ENCODE results near the gene AKT3. TPM values are rescaled to one million over a fixed set of nuclear protein-coding genes. Genes with fewer than 3 reads are reported as not detected.

The AKT3 gene
- total RNA-seq, 2 experiments from 2014 or later: 31.7 to 34.6 TPM

GRCh38 chr1:243580072-243580471, 270.0 kb downstream of the AKT3 start:
- ATAC-seq: no peak
- no peak for DNase-seq
- Mint-ChIP-seq H3K4me1 (ENCODE audit: low read depth) (no peaks in the 10 kb centered on the region), H3K36me3 (ENCODE audit: low read depth) (peaks cover 59% of the 10 kb centered on the region), H3K27ac (no peak overlapping the region), H3K27me3 (no peaks in the 10 kb centered on the region), H3K4me3 (no peak overlapping the region), H3K9me3 (peaks cover 28% of the 10 kb centered on the region)
- ChIA-PET CTCF (no interaction called here), POLR2A (no interaction called here)
- intact Hi-C loops (cut with micrococcal nuclease): no loop called here
- TF ChIP-seq CTCF (IDR thresholded peaks at IDR 0.05): no peak

GRCh38 chr1:243575070-243575469, 275.0 kb downstream of the AKT3 start:
- no peak for ATAC-seq
- peaks cover 2% of the 10 kb centered on the region for H3K9me3 Mint-ChIP-seq
- POLR2A ChIA-PET: no interaction called here
- intact Hi-C loops (cut with micrococcal nuclease): no loop called here
- H3K4me1 Mint-ChIP-seq (ENCODE audit: low read depth): no peaks in the 10 kb centered on the region
- H3K4me3 Mint-ChIP-seq: no peak overlapping the region
- no peak overlapping the region for H3K27ac Mint-ChIP-seq
- TF ChIP-seq CTCF (IDR thresholded peaks at IDR 0.05): no peak
- H3K36me3 Mint-ChIP-seq (ENCODE audit: low read depth): peaks cover 26% of the 10 kb centered on the region
- CTCF ChIA-PET: no interaction called here
- DNase-seq: no peak
- H3K27me3 Mint-ChIP-seq: no peaks in the 10 kb centered on the region

GRCh38 chr1:243572940-243573339, 277.1 kb downstream of the AKT3 start:
- H3K27ac Mint-ChIP-seq: no peak overlapping the region
- ChIA-PET CTCF (no interaction called here), POLR2A (no interaction called here)
- H3K36me3 Mint-ChIP-seq (ENCODE audit: low read depth): peaks cover 15% of the 10 kb centered on the region
- ATAC-seq (no peak), DNase-seq (no peak)
- H3K27me3 Mint-ChIP-seq: no peaks in the 10 kb centered on the region
- intact Hi-C loops (cut with micrococcal nuclease): no loop called here
- no peaks in the 10 kb centered on the region for H3K4me1 Mint-ChIP-seq (ENCODE audit: low read depth)
- no peak overlapping the region for H3K4me3 Mint-ChIP-seq
- H3K9me3 Mint-ChIP-seq: peaks cover 2% of the 10 kb centered on the region
- TF ChIP-seq CTCF (IDR thresholded peaks at IDR 0.05): no peak

- POLR2A ChIA-PET: no interaction called here
Measured at GRCh38 chr1:243568793-243569192, 281.2 kb downstream of the AKT3 start.

GRCh38 chr1:243564814-243565213, 285.2 kb downstream of the AKT3 start:
- H3K27ac Mint-ChIP-seq: no peak overlapping the region
- intact Hi-C loops (cut with micrococcal nuclease): no loop called here
- no peak overlapping the region for H3K4me3 Mint-ChIP-seq
- CTCF ChIA-PET: no interaction called here
- DNase-seq: no peak
- peaks cover 2% of the 10 kb centered on the region for H3K4me1 Mint-ChIP-seq (ENCODE audit: low read depth)
- POLR2A ChIA-PET: no interaction called here
- H3K36me3 Mint-ChIP-seq (ENCODE audit: low read depth): peaks cover 21% of the 10 kb centered on the region
- H3K27me3 Mint-ChIP-seq: no peaks in the 10 kb centered on the region
- no peak for TF ChIP-seq CTCF (IDR thresholded peaks at IDR 0.05)
- ATAC-seq: no peak
- peaks cover 6% of the 10 kb centered on the region for H3K9me3 Mint-ChIP-seq

More at GRCh38 chr1:243568793-243569192, 281.2 kb downstream of the AKT3 start:
- Mint-ChIP-seq H3K4me3 (no peak overlapping the region), H3K4me1 (ENCODE audit: low read depth) (peaks cover 2% of the 10 kb centered on the region), H3K9me3 (no peaks in the 10 kb centered on the region), H3K36me3 (ENCODE audit: low read depth) (peaks cover 9% of the 10 kb centered on the region), H3K27ac (no peak overlapping the region), H3K27me3 (no peaks in the 10 kb centered on the region)
- CTCF ChIA-PET: no interaction called here
- DNase-seq (no peak), ATAC-seq (no peak)
- intact Hi-C loops (cut with micrococcal nuclease): no loop called here
- no peak for TF ChIP-seq CTCF (IDR thresholded peaks at IDR 0.05)
